GM19035 (cell line): Measurements from ENCODE around the gene FANCC.

Source experiments
- ATAC-seq: cut with Tn5 transposase; IDR thresholded peaks from one replicate; pipeline ENCODE4 v1.9.1; 2021; ENCODE audit not compliant: unreplicated experiment

Gene FANCC

GRCh38 chr9:95104581-95104960, 212.9 kb downstream of the FANCC start:
- ATAC-seq = no peak

- no peak for ATAC-seq
Observed at GRCh38 chr9:95103871-95104580, 213.5 kb downstream of the FANCC start.

- ATAC-seq = no peak
Observed at GRCh38 chr9:95103281-95103771, 214.2 kb downstream of the FANCC start.

GRCh38 chr9:95102572-95102971, 214.9 kb downstream of the FANCC start:
- no peak for ATAC-seq

- ATAC-seq = no peak
Observed at GRCh38 chr9:95102001-95102433, 215.5 kb downstream of the FANCC start.

- no peak for ATAC-seq
Observed at GRCh38 chr9:95101326-95101725, 216.2 kb downstream of the FANCC start.

GRCh38 chr9:95100071-95100627, 217.4 kb downstream of the FANCC start:
- ATAC-seq = no peak

- ATAC-seq = no peak
Observed at GRCh38 chr9:95099321-95100070, 218.0 kb downstream of the FANCC start.

- ATAC-seq = no peak
Observed at GRCh38 chr9:95098391-95098921, 219.1 kb downstream of the FANCC start.

- ATAC-seq = no peak
Observed at GRCh38 chr9:95097279-95097678, 220.2 kb downstream of the FANCC start.

GRCh38 chr9:95096807-95097206, 220.7 kb downstream of the FANCC start:
- ATAC-seq = no peak

GRCh38 chr9:95096381-95096780, 221.1 kb downstream of the FANCC start:
- no peak for ATAC-seq

GRCh38 chr9:95095641-95096355, 221.7 kb downstream of the FANCC start:
- ATAC-seq = no peak

GRCh38 chr9:95094002-95094401, 223.5 kb downstream of the FANCC start:
- ATAC-seq = no peak

- no peak for ATAC-seq
Observed at GRCh38 chr9:95093586-95093985, 223.9 kb downstream of the FANCC start.

- ATAC-seq = no peak
Observed at GRCh38 chr9:95092262-95093072, 225.0 kb downstream of the FANCC start.

GRCh38 chr9:95091601-95092261, 225.8 kb downstream of the FANCC start:
- no peak for ATAC-seq

- ATAC-seq = no peak
Observed at GRCh38 chr9:95090871-95091577, 226.5 kb downstream of the FANCC start.
